ENCODE results near the gene LRP1-AS. TPM values are rescaled to one million over a fixed set of nuclear protein-coding genes. Genes with fewer than 3 reads are reported as not detected.

The LRP1-AS gene
- total RNA-seq, 1 donor from 2014 or later, result not detected

DNA sequence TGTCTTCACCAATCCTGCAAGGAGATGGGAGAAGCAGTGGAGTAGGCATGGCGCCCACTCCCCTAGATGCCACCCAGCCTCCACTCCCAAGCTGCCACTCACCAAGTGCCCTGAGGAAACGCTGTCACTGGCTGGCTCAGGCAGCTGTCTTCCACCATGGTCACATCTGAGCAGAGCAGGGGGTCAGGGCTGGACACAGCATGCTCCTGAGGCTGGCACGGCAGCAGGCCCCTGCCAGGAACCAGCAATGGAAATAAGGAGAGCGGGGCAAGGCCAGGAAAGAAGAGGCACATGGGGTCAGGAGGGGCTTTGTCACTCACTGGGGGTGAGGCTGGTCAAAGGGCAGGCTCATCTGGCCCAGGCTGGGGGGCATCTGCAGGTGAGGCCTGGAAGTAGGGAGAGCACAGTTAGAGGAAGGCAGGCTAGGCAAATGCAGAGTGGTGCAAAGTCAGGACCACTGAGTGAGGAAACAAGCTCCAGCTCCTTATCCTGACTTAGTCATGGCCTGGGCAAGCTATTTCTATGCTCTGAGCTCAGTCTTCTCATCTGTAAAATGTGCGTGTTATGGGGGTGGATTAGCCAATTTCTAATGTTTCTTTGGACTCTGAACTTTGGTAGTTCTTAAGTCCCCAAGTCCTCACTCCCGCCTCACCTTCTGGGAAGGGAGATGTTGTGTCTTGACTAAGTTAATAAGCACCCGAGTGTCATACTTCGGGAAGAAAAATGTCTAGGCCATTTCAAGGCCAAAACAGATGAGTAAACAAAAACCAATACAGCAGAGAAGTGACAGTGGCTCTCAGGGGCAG is 50.5 kb downstream of the LRP1-AS start:
- no peaks in the 10 kb centered on the region for H3K27me3 Mint-ChIP-seq (ENCODE audit: low read depth, unreplicated experiment)
- Histone ChIP-seq H3K27me3 (ENCODE audit: insufficient read depth, low read length) (no peaks in the 10 kb centered on the region), H3K9ac (ENCODE audit: low read length) (no peak overlapping the region), H3K4me2 (ENCODE audit: low read length) (no peak overlapping the region), H3K4me3 (ENCODE audit: insufficient read depth, low read depth, low read length) (no peak overlapping the region), H3K9me3 (ENCODE audit: insufficient read depth, low read depth, low read length) (no peaks in the 10 kb centered on the region), H2AFZ (ENCODE audit: low read depth, low read length) (no peak overlapping the region), H3K4me1 (ENCODE audit: insufficient read depth, low read length) (peaks cover 33% of the 10 kb centered on the region), H3K79me2 (ENCODE audit: insufficient read depth, low read length) (peaks cover 23% of the 10 kb centered on the region), H3K27ac (ENCODE audit: low read depth, low read length) (no peak overlapping the region), H3K36me3 (ENCODE audit: insufficient read depth, low read length) (peaks cover 24% of the 10 kb centered on the region), H4K20me1 (ENCODE audit: insufficient read depth, low read length) (peaks cover 34% of the 10 kb centered on the region)
- H3K4me1 Mint-ChIP-seq (ENCODE audit: low read depth, unreplicated experiment), result peaks cover 41% of the 10 kb centered on the region
- FAIRE-seq (no peak), DNase-seq (ENCODE audit: low read depth) (no peak)
- H3K9me3 Mint-ChIP-seq (ENCODE audit: unreplicated experiment), result no peaks in the 10 kb centered on the region
- peak overlapping the region; percentile 37 for H3K27ac Mint-ChIP-seq (ENCODE audit: unreplicated experiment)
- TF ChIP-seq CTCF (IDR thresholded peaks at IDR 0.05; ENCODE audit: insufficient read depth, low read depth, low read length) (no peak), EZH2 (IDR thresholded peaks at IDR 0.05; ENCODE audit: insufficient read depth, low read length) (no peak)
- H3K4me3 Mint-ChIP-seq (ENCODE audit: unreplicated experiment), result no peak overlapping the region
- peaks cover 17% of the 10 kb centered on the region for H3K36me3 Mint-ChIP-seq (ENCODE audit: low read depth, unreplicated experiment)

DNA sequence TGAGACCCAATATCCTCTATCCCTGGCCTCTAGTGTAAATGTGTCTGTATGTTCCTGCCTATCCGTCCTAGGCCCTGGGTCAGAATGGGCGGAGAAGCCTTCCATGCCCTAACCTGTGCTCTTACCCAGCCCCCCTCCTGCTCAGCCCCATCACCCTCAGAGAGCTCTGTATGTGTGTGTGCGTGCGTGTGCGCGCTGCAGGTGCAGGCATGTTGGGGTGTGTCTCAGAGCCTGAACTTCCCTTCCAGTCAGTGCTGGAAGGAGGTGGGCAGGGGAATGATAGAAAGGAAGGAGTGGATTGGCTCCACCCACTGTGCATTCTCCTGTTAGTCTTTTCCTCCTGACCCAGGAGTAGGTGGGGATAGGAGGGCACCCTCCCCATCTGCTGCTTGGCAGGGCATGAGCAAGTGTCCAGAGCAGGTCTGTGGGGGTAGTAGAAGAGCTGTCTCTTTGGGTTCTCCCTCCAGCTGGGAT is 51.3 kb downstream of the LRP1-AS start:
- H3K27me3 Mint-ChIP-seq (ENCODE audit: low read depth, unreplicated experiment), result no peaks in the 10 kb centered on the region
- peaks cover 41% of the 10 kb centered on the region for H3K4me1 Mint-ChIP-seq (ENCODE audit: low read depth, unreplicated experiment)
- peak overlapping the region; percentile 43 for H3K27ac Mint-ChIP-seq (ENCODE audit: unreplicated experiment)
- no peak overlapping the region for H3K4me2 ChIP-seq (ENCODE audit: low read length)
- H3K36me3 Mint-ChIP-seq (ENCODE audit: low read depth, unreplicated experiment), result peaks cover 19% of the 10 kb centered on the region
- H3K27me3 ChIP-seq (ENCODE audit: insufficient read depth, low read length), result no peaks in the 10 kb centered on the region
- H3K4me1 ChIP-seq (ENCODE audit: insufficient read depth, low read length), result peaks cover 40% of the 10 kb centered on the region
- H3K79me2 ChIP-seq (ENCODE audit: insufficient read depth, low read length), result peaks cover 32% of the 10 kb centered on the region
- no peak for TF ChIP-seq CTCF (IDR thresholded peaks at IDR 0.05; ENCODE audit: insufficient read depth, low read depth, low read length)
- no peak for TF ChIP-seq EZH2 (IDR thresholded peaks at IDR 0.05; ENCODE audit: insufficient read depth, low read length)
- H3K36me3 ChIP-seq (ENCODE audit: insufficient read depth, low read length), result peaks cover 28% of the 10 kb centered on the region
- peaks cover 42% of the 10 kb centered on the region for H4K20me1 ChIP-seq (ENCODE audit: insufficient read depth, low read length)
- no peak overlapping the region for H3K4me3 Mint-ChIP-seq (ENCODE audit: unreplicated experiment)
- H3K9me3 ChIP-seq (ENCODE audit: insufficient read depth, low read depth, low read length), result no peaks in the 10 kb centered on the region
- no peak overlapping the region for H3K9ac ChIP-seq (ENCODE audit: low read length)
- no peak overlapping the region for H3K27ac ChIP-seq (ENCODE audit: low read depth, low read length)
- H2AFZ ChIP-seq (ENCODE audit: low read depth, low read length), result no peak overlapping the region
- FAIRE-seq (no peak), DNase-seq (ENCODE audit: low read depth) (no peak)
- H3K9me3 Mint-ChIP-seq (ENCODE audit: unreplicated experiment), result no peaks in the 10 kb centered on the region
- H3K4me3 ChIP-seq (ENCODE audit: insufficient read depth, low read depth, low read length), result no peak overlapping the region

- FAIRE-seq, result no peak
These were observed 52.0 kb downstream of the LRP1-AS start for GRCh38 chr12:57095440-57095839.

More at GRCh38 chr12:57095440-57095839, 52.0 kb downstream of the LRP1-AS start:
- Histone ChIP-seq H3K4me2 (ENCODE audit: low read length) (no peak overlapping the region), H3K9ac (ENCODE audit: low read length) (no peak overlapping the region), H3K79me2 (ENCODE audit: insufficient read depth, low read length) (peaks cover 38% of the 10 kb centered on the region), H3K4me1 (ENCODE audit: insufficient read depth, low read length) (peaks cover 47% of the 10 kb centered on the region), H3K27ac (ENCODE audit: low read depth, low read length) (no peak overlapping the region), H4K20me1 (ENCODE audit: insufficient read depth, low read length) (peaks cover 49% of the 10 kb centered on the region), H3K4me3 (ENCODE audit: insufficient read depth, low read depth, low read length) (no peak overlapping the region), H3K9me3 (ENCODE audit: insufficient read depth, low read depth, low read length) (no peaks in the 10 kb centered on the region), H3K36me3 (ENCODE audit: insufficient read depth, low read length) (peaks cover 28% of the 10 kb centered on the region), H2AFZ (ENCODE audit: low read depth, low read length) (no peak overlapping the region), H3K27me3 (ENCODE audit: insufficient read depth, low read length) (no peaks in the 10 kb centered on the region)
- H3K9me3 Mint-ChIP-seq (ENCODE audit: unreplicated experiment), result no peaks in the 10 kb centered on the region
- no peak for DNase-seq (ENCODE audit: low read depth)
- H3K27ac Mint-ChIP-seq (ENCODE audit: unreplicated experiment), result peak overlapping the region; percentile 72
- peaks cover 45% of the 10 kb centered on the region for H3K4me1 Mint-ChIP-seq (ENCODE audit: low read depth, unreplicated experiment)
- H3K36me3 Mint-ChIP-seq (ENCODE audit: low read depth, unreplicated experiment), result peaks cover 25% of the 10 kb centered on the region
- no peak for TF ChIP-seq CTCF (IDR thresholded peaks at IDR 0.05; ENCODE audit: insufficient read depth, low read depth, low read length)
- no peak for TF ChIP-seq EZH2 (IDR thresholded peaks at IDR 0.05; ENCODE audit: insufficient read depth, low read length)
- H3K27me3 Mint-ChIP-seq (ENCODE audit: low read depth, unreplicated experiment), result no peaks in the 10 kb centered on the region
- no peak overlapping the region for H3K4me3 Mint-ChIP-seq (ENCODE audit: unreplicated experiment)
